GM12872 (cell line): ENCODE data around the gene CNOT1.

Experiments used
- TF ChIP-seq, protein P1 (sequence below): IDR thresholded peaks from 3 replicates; pipeline ENCODE4 v1.5.1; 2011; ENCODE audit warnings: low read depth, mild to moderate bottlenecking, low read length, moderate library complexity; ENCODE audit not compliant: insufficient read depth

Gene CNOT1

DNA sequence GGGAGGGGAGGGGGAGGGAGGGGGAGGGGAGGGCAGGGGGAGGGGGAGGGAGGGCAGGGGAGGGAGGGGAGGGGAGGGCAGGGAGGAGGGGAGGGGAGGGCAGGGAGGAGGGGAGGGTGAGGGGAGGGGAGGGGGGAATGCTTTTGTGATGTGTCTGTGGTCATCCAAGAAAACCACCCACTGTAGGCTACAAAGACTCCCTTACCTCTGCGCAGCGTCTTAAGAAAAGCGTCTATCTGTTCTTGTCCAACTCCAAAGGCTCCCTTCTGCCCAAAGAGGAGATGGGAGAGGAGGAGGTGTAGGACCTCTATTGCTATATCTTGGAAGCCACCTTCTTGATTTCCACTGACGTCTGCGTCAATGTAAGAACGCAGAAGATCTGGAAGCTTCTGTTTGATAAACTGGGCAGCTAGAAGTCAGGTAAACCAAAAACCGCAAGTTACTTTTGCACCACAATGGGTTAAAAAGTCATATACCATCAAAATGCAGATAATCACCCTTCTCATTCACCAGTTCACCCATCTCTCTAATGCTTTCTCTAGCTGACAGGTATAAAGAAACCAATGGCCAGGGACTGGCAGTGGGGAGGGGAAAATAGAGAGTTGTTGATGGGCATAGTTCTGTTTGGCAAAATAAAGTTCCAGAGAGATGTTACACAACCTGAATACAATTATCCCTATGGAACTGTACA is 43.1 kb downstream of the CNOT1 start:
- TF ChIP-seq, protein P1, sequence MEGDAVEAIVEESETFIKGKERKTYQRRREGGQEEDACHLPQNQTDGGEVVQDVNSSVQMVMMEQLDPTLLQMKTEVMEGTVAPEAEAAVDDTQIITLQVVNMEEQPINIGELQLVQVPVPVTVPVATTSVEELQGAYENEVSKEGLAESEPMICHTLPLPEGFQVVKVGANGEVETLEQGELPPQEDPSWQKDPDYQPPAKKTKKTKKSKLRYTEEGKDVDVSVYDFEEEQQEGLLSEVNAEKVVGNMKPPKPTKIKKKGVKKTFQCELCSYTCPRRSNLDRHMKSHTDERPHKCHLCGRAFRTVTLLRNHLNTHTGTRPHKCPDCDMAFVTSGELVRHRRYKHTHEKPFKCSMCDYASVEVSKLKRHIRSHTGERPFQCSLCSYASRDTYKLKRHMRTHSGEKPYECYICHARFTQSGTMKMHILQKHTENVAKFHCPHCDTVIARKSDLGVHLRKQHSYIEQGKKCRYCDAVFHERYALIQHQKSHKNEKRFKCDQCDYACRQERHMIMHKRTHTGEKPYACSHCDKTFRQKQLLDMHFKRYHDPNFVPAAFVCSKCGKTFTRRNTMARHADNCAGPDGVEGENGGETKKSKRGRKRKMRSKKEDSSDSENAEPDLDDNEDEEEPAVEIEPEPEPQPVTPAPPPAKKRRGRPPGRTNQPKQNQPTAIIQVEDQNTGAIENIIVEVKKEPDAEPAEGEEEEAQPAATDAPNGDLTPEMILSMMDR: no peak

DNA sequence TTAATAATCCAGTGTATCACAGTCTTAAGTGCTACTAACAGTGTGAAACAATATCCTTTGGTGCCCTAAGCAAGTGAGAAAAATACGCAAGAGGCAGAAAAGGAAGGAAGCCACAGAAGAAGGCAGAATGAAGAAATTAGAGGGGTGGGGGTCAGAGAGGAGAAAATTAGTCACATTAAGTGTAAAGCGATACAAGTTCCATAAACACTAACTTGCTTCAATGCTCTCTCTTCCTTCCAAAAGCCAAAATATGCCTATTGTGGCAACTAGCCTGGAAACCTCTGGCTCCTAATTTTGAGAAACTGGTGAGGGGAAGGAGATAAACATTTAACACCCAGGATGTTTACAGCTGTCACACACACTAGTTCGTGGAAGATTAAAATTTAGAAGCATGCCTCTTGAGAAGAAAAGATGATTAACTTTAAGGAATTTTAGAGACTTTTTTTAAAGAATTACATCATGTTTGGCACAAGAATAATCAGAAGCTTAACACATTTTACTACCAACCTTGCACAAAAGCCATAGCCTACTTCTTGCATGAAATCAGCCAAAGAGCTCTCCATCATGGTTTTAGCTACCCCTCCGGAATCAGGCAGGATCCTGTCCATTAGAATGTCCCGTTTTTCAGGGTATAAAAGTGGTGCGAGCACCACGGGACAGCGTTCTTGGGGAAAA is 44.7 kb downstream of the CNOT1 start:
- TF ChIP-seq, protein P1: no peak

DNA sequence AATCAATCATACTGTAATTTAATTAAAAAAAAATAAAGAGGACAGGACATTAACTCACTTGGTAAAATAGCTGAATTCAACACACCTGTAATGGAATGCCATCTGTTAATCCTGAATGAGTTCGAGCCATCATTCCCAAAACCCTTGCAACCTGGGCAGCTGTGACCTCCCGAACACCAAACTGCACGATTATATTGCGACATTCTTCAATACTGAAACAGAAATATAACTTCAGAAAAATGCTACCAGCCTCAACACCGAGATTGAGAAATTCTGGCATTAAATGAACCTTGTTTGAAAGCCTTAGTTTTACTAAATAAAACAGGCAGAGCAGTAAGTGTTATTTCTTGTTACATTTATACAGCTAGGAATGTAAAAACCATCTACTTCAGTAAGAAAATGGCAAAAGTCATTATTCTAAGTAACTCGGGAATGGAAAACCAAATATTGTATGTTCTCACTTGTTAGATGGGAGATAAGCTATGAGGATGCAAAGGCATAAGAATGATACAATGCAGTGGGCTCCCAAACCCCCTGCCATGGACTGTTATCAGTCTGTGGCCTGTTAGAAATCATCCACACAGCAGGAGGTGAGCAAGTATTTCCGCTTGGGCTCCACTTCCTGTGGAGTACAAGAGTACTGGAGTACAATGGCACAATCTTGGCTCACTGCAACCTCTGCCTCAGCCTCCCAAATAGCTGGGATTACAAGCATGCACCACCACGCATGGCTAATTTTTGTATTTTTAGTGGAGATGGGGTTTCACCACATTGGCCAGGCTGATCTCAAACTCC is 46.5 kb downstream of the CNOT1 start:
- TF ChIP-seq, protein P1: no peak

DNA sequence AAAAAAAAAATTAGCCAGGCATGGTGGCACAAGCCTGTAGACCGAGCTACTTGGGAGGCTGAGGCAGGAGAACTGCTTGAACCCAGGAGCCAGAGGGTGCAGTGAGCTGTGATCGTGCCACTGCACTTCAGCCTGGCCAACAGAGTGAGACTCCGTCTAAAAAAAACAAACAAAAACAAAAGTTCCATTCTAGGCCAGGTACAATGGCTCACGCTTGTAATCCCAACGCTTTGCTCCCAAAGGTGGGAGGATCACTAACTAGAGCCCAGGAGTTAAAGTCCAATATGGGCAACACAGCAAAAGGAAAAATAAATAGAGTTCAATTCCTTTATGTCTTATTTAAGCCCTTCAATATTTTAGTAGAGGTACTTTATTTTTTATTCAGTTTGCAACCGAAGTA is 47.5 kb downstream of the CNOT1 start:
- TF ChIP-seq, protein P1: no peak

DNA sequence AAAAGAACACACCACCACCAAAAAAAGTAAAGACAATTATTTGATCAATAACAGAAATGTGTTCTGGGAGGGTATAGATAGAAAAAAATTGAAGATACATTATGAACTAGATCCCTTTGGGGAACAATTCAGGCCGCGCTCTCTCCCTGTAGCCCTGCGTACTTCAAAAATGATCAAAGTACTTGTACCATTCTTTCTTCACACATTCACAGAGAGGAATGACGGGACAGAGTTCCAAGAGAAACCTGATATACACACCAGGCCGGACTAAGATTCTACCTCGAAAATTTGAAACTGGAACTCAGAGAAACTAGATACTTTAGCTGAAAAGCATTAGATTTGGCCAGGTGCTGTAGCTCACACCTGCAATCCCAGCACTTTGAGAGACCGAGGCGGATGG is 50.0 kb downstream of the CNOT1 start:
- TF ChIP-seq, protein P1: no peak

DNA sequence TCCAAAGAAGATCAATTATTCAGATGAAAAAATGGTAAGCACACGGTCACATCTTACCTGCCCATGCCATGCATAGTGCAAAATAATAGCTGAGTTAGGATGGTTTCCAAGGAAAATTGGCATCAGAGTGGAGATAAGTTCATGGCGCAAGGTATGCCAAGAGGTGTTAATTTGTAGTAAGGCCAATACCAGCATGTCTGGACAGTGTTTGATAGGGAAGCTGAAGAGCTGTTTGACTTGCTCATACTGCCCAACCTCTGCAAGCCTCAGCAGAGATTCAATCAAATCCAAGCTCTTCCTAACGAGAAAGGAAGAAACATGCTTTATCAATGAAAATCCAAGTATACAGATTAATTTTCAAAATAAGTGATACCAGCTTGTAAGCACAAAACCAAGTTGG is 51.0 kb downstream of the CNOT1 start:
- TF ChIP-seq, protein P1: no peak

DNA sequence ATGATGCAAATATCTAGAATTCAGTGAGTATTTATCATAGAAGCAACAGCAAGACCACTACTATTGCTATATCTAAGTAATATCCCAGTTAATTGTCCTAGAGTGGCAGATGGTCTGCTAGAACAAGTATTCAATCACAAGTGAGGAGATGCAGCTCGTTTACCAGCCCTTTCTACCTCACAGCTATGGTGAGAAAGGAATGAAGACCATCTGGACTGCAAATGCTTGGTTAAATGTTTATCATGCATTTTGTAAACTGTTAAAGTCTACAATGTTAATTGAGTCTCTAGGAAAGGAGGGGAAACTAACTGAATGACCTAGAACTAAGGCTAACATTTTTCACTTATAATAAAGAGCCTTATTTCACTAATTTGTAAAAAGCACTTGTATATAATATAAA is 52.5 kb downstream of the CNOT1 start:
- TF ChIP-seq, protein P1: no peak
